ENCODE data around the gene APBA1. TPM values are rescaled to one million over a fixed set of nuclear protein-coding genes. Genes with fewer than 3 reads are reported as not detected.

The APBA1 gene
- total and polyA plus RNA-seq, 2 of the 8 experiments (the other 6 are each of a cell fraction or from before 2014, with no cell fraction given), result 0.36 to 0.60 TPM

DNA sequence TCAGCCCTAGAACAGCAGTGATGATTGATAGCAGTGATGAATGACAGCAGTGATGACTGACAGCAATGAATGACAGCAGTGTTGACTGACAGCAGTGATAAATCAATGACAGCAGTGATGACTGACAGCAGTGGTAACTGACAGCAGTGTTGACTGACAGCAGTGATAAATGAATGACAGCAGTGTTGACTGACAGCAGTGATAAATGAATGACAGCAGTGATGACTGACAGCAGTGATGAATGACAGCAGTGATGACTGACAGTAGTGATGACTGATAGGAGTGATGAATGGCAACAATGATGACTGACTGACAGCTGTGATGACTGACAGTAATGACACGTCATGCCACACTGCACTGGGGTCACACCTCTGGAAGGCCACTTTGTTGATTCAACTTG lies 240.4 kb downstream of the APBA1 start:
- Histone ChIP-seq H3K27ac (ENCODE audit: low read depth, low read length) (no peak overlapping the region), H3K23me2 (ENCODE audit: low read depth, low read length) (no peaks in the 10 kb centered on the region), H3K56ac (replicated peaks; ENCODE audit: insufficient read length, low read depth, low read length) (no peak overlapping the region), H3K14ac (ENCODE audit: insufficient read length) (no peak overlapping the region), H3K4me1 (replicated peaks in 1 of 4; ENCODE audit: control insufficient read depth in 3 of 4, insufficient read depth in 4 of 4, low read length in 3 of 4) (no peaks in the 10 kb centered on the region), H3K36me3 (ENCODE audit: control insufficient read depth in 2 of 4, insufficient read depth in 4 of 4, low read length in 3 of 4) (no peaks in the 10 kb centered on the region), H3K9me3 (ENCODE audit: insufficient read depth in 2 of 2, low read depth in 1 of 2, low read length in 1 of 2) (no peaks in the 10 kb centered on the region), H3K4ac (replicated peaks; ENCODE audit: insufficient read length, low read depth, low read length) (no peak overlapping the region), H2BK15ac (ENCODE audit: low read length) (no peak overlapping the region), H2BK120ac (replicated peaks; ENCODE audit: low read depth, low read length) (no peak overlapping the region), H3K18ac (ENCODE audit: extremely low read depth, low read length) (no peak overlapping the region), H2BK5ac (ENCODE audit: low read depth, low read length) (no peak overlapping the region), H3K4me3 (ENCODE audit: extremely low read depth in 1 of 4, insufficient read depth in 2 of 4, low read depth in 3 of 4, low read length in 4 of 4) (no peak overlapping the region), H2AFZ (ENCODE audit: low read length) (no peak overlapping the region), H3K27me3 (replicated peaks in 1 of 4; ENCODE audit: control insufficient read depth in 3 of 4, extremely low read depth in 1 of 4, insufficient read depth in 3 of 4, low read length in 3 of 4) (no peaks in the 10 kb centered on the region), H2AK5ac (ENCODE audit: low read depth, low read length) (no peak overlapping the region), H2BK20ac (ENCODE audit: low read length) (no peak overlapping the region), H3K23ac (ENCODE audit: insufficient read length) (no peak overlapping the region), H4K5ac (ENCODE audit: insufficient read length, low read depth, low read length) (no peak overlapping the region), H2BK12ac (ENCODE audit: low read depth, low read length) (no peak overlapping the region), H4K8ac (ENCODE audit: extremely low read depth, insufficient read depth, low read length) (no peak overlapping the region), H3K9ac (replicated peaks in 1 of 4; ENCODE audit: extremely low read depth in 1 of 4, low read depth in 3 of 4, low read length in 3 of 4) (no peak overlapping the region), H4K20me1 (replicated peaks in 1 of 2; ENCODE audit: control insufficient read depth in 1 of 2, insufficient read depth in 2 of 2, low read length in 2 of 2) (no peaks in the 10 kb centered on the region), H3K4me2 (ENCODE audit: insufficient read depth in 1 of 2, low read depth in 2 of 2, low read length in 2 of 2) (no peak overlapping the region), H4K91ac (replicated peaks; ENCODE audit: insufficient read length, low read length) (no peak overlapping the region), H3K79me2 (ENCODE audit: control insufficient read depth in 1 of 2, insufficient read depth in 2 of 2, low read length in 2 of 2) (no peaks in the 10 kb centered on the region), H3K79me1 (ENCODE audit: low read depth, low read length) (no peaks in the 10 kb centered on the region)
- WGBS, 2 experiments (ENCODE audit: extremely low coverage in 1 of 2, insufficient coverage in 1 of 2, insufficient read length in 1 of 2, insufficient replicate concordance in 2 of 2, low coverage in 1 of 2, low lambda C conversion rate in 2 of 2, missing lambda C conversion rate in 1 of 2), result 95% methylated on average over 1 of the region's 1 CpG; no CpG with 5 or more reads in 1 of the 2 experiments
- ChIA-PET POLR2A (ENCODE audit: partially characterized antibody) (no interaction called here), CTCF (ENCODE audit: partially characterized antibody) (interaction anchor here (0.8 to 2.7 kb wide), 4 partner anchors 10 to 141 kb away, joined by 3 to 26 read pairs (median 5); no protein-coding TSS in a partner anchor)
- TF ChIP-seq CEBPB (IDR thresholded peaks at IDR 0.05; ENCODE audit: low read depth, low read length), result no peak
- no peak for TF ChIP-seq EZH2 (IDR thresholded peaks at IDR 0.05; ENCODE audit: low read depth, low read length, severe bottlenecking)
- no peak for TF ChIP-seq JUN (IDR thresholded peaks at IDR 0.05; ENCODE audit: low read depth, low read length)
- TF ChIP-seq KDM4A (IDR thresholded peaks at IDR 0.05; ENCODE audit: low read depth, low read length, severe bottlenecking), result no peak
- no peak for TF ChIP-seq RXRA (IDR thresholded peaks at IDR 0.05; ENCODE audit: insufficient read depth, low read depth, low read length)
- no peak for TF ChIP-seq TCF12 (IDR thresholded peaks at IDR 0.05; ENCODE audit: low read depth, low read length)
- no peak for TF ChIP-seq PHF8 (conservative IDR thresholded peaks at IDR 0.05; ENCODE audit: low read depth, low read length)
- TF ChIP-seq POLR2AphosphoS5 (IDR thresholded peaks at IDR 0.05; ENCODE audit: low read depth, low read length), result no peak
- no peak for TF ChIP-seq POU5F1 (IDR thresholded peaks at IDR 0.05; ENCODE audit: low read depth, low read length)
- TF ChIP-seq TAF1 (IDR thresholded peaks at IDR 0.05; ENCODE audit: low read depth, low read length), result no peak
- no peak for TF ChIP-seq MAX (IDR thresholded peaks at IDR 0.05)
- no peak for TF ChIP-seq TBP (IDR thresholded peaks at IDR 0.05; ENCODE audit: low read depth, low read length)
- TF ChIP-seq YY1 (IDR thresholded peaks at IDR 0.05; ENCODE audit: low read depth, low read length), result no peak
- no peak for TF ChIP-seq MAFK (IDR thresholded peaks at IDR 0.05; ENCODE audit: low read depth, low read length)
- peak; percentile 57 for FAIRE-seq
- no peak for DNase-seq (ENCODE audit: low read depth in 1 of 2, low spot score in 2 of 2)

Measured in H1 (cell line).